GM21447 (cell line): Measurements from ENCODE around the gene RYR1.
"Not testable (repeated sequence)": the region's sequence is repeated elsewhere in the genome, so short reads cannot be mapped to it uniquely, and the experiment has no call there.

Source experiments
- ATAC-seq: cut with Tn5 transposase; IDR thresholded peaks from one replicate; pipeline ENCODE4 v1.9.1; 2021; ENCODE audit not compliant: unreplicated experiment

RYR1 gene

GRCh38 chr19:38537071-38537936 lies 103.8 kb downstream of the RYR1 start:
- no peak for ATAC-seq

GRCh38 chr19:38538386-38538785 lies 104.9 kb downstream of the RYR1 start:
- ATAC-seq: no peak

- ATAC-seq: no peak
Observed at GRCh38 chr19:38538793-38539528, 105.5 kb downstream of the RYR1 start.

GRCh38 chr19:38539751-38540150 lies 106.3 kb downstream of the RYR1 start:
- ATAC-seq: no peak

- no peak for ATAC-seq
Observed at GRCh38 chr19:38542040-38542439, 108.5 kb downstream of the RYR1 start.

- no peak for ATAC-seq
Observed at GRCh38 chr19:38543286-38543806, 109.9 kb downstream of the RYR1 start.

- ATAC-seq: no peak
Observed at GRCh38 chr19:38543807-38544568, 110.5 kb downstream of the RYR1 start.

GRCh38 chr19:38544569-38545315 lies 111.3 kb downstream of the RYR1 start:
- no peak for ATAC-seq

- no peak for ATAC-seq
Observed at GRCh38 chr19:38545596-38545995, 112.1 kb downstream of the RYR1 start.

- ATAC-seq: no peak
Observed at GRCh38 chr19:38547421-38547820, 113.9 kb downstream of the RYR1 start.

GRCh38 chr19:38549061-38549460 lies 115.6 kb downstream of the RYR1 start:
- no peak for ATAC-seq

GRCh38 chr19:38549942-38550341 lies 116.5 kb downstream of the RYR1 start:
- no peak for ATAC-seq

GRCh38 chr19:38550376-38550775 lies 116.9 kb downstream of the RYR1 start:
- ATAC-seq: no peak

GRCh38 chr19:38551450-38551813 lies 117.9 kb downstream of the RYR1 start:
- peak; percentile 64 for ATAC-seq

- not testable (repeated sequence) for ATAC-seq
Observed at GRCh38 chr19:38553239-38553638, 119.7 kb downstream of the RYR1 start.

- ATAC-seq: no peak
Observed at GRCh38 chr19:38554676-38555141, 121.2 kb downstream of the RYR1 start.

- no peak for ATAC-seq
Observed at GRCh38 chr19:38555200-38555599, 121.7 kb downstream of the RYR1 start.

- no peak for ATAC-seq
Observed at GRCh38 chr19:38556521-38557174, 123.2 kb downstream of the RYR1 start.

GRCh38 chr19:38557205-38557799 lies 123.8 kb downstream of the RYR1 start:
- ATAC-seq: peak; percentile 38
